Adrenal gland (tissue), 12 donors: ENCODE data around the gene SLC29A1. TPM values are rescaled to one million over a fixed set of nuclear protein-coding genes. Genes with fewer than 3 reads are reported as not detected.

ENCODE experiments used
- DNase-seq, 7 donors: peaks; one replicate each; pipeline ENCODE4 v3.0.0-alpha.2; 2019 to 2020
- H3K27ac ChIP-seq, 5 donors: fragments of 200-600 bp; sonication (generic) in 4 of 5; 1 replicate in 3 of 5; 2 replicates in 2 of 5; pipeline versions ENCODE4 v1.5.1 to v1.8.0; 2016 to 2020; ENCODE audit warnings: mild to moderate bottlenecking in 1 of 5
- H3K27me3 ChIP-seq: fragments of 200-600 bp; 2 replicates; pipeline ENCODE4 v1.8.0; 2021
- H3K36me3 ChIP-seq, 2 donors: fragments of 200-600 bp; replicated peaks in 1 of 2; 1 replicate in 1 of 2; 2 replicates in 1 of 2; pipeline versions ENCODE4 v1.5.1 to v1.8.0; 2018 to 2022
- H3K4me1 ChIP-seq, 2 donors: fragments of 200-600 bp; replicated peaks in 1 of 2; 1 replicate in 1 of 2; 2 replicates in 1 of 2; pipeline versions ENCODE4 v1.5.1 to v1.8.0; 2018 to 2021
- H3K4me3 ChIP-seq, 4 donors: fragments of 200-600 bp; sonication (generic) in 3 of 4; one replicate each; pipeline ENCODE4 v1.5.1; 2016 to 2018
- H3K9me3 ChIP-seq, 3 donors: fragments of 200-600 bp; sonication (generic) in 1 of 3; replicated peaks in 1 of 3; 1 replicate in 2 of 3; 2 replicates in 1 of 3; pipeline versions ENCODE4 v1.5.1 to v1.8.0; 2016 to 2021
- POLR2A ChIP-seq, 2 donors: fragments of 450-650 bp; IDR thresholded peaks; one replicate each; pipeline ENCODE4 v1.6.1; 2017; ENCODE audit warnings: antibody characterized with exemption in 2 of 2, mild to moderate bottlenecking in 2 of 2, moderate library complexity in 1 of 2
- WGBS, 4 donors: extraction: QIAGEN DNeasy Blood & Tissue Kit in 2 of 4; methylation state at CpG; one replicate each; pipeline versions ENCODE4 v1.1.5 to v1.1.7; 2013 to 2017; 5-methylcytosine and 5-hydroxymethylcytosine counted together
- intact Hi-C, 2 donors: fragments of 100-400 bp; cut with DNase I; formaldehyde crosslinking; loops; one replicate each; pipeline versions ENCODE4 v1.14.1 to v1.15.0; 2022 to 2023
- polyA plus RNA-seq, 3 donors: library from polyadenylated mRNA; stranded (reverse); fragments of 200-250 nt in 2 of 3; fragments of 350-450 nt in 1 of 3; fragmentation: Illumina TruSeq in 1 of 3; extraction: RNeasy Lipid Tissue Mini Kit (QIAGEN cat#74804) in 1 of 3; gene quantifications; one replicate each; pipeline ENCODE4 v1.2.3, GENCODE V29; 2013 to 2014
- total RNA-seq, 9 donors: library from RNA; depleted of rRNA in 4 of 9; stranded (reverse); fragments of >200 nt in 4 of 9; fragments of 120-200 nt in 1 of 9; fragmentation: NEBNext Ultra II Directional in 1 of 9; extraction: Animal tissue kit (Norgen Biotek cat#: 25700) in 1 of 9; gene quantifications; one replicate each; pipeline versions ENCODE4 v1.1.0 to v1.2.4, GENCODE V29; 2013 to 2023
- TF ChIP-seq, protein P1 (sequence below), 6 experiments: fragments of 450-650 bp in 4 of 6; fragments of 200-600 bp in 2 of 6; sonication (generic) in 1 of 6; IDR thresholded peaks; 1 replicate in 5 of 6; 2 replicates in 1 of 6; pipeline versions ENCODE4 v1.5.1 to v1.8.0; 2016 to 2021; ENCODE audit warnings: antibody characterized with exemption in 6 of 6, mild to moderate bottlenecking in 2 of 6, moderate library complexity in 1 of 6
- donor health status: healthy with polysubstance abuse.
- donor health status: Bipolar disorder and iron deficiency.
- donor health status: DM: yes; HTN: yes; CAD: no.
- donor health status: DM: no; HTN: no; CAD: no.
- donor health status: DM: no; HTN: no; CAD: no.
- donor health status: DM: yes; HTN: yes; CAD: no.

The SLC29A1 gene
- total and polyA plus RNA-seq, 12 donors, result 48.6 to 356 (median 134) TPM

DNA sequence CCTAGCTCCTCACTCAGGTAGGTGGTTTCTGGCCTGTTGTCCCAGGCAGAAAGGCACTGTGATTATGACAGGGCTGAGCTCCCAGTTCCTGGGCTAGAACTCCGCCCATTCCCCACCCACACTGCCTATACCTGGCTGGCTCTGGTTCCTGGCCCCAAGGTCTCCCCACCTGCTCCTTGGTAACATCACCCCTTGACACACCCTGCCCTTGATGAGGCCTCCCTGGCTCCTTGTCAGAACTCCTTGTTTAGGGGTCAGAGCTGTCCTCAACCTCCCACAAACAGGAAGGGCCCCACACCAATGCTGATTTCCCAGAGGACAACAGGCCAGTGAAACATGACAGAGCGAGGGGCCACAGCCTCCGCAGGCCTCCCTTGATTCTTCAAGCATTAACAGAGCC, 22.2 kb upstream of the SLC29A1 start:
- no peak for DNase-seq
- no peaks in the 10 kb centered on the region for H3K27me3 ChIP-seq
- WGBS, 4 donors, result 90 to 100% (median 94%) methylated on average over 2 to 3 of the region's 3 CpGs
- intact Hi-C loops, result no loop called here
- H3K36me3 ChIP-seq, result no peaks in the 10 kb centered on the region
- peaks cover 3 to 4% of the 10 kb centered on the region in 2 donors for H3K4me1 ChIP-seq
- H3K9me3 ChIP-seq, result no peaks in the 10 kb centered on the region
- H3K27ac ChIP-seq, result peak overlapping the region in 1 of 5 donors; percentile 44
- no peak overlapping the region for H3K4me3 ChIP-seq
- TF ChIP-seq, protein P1, sequence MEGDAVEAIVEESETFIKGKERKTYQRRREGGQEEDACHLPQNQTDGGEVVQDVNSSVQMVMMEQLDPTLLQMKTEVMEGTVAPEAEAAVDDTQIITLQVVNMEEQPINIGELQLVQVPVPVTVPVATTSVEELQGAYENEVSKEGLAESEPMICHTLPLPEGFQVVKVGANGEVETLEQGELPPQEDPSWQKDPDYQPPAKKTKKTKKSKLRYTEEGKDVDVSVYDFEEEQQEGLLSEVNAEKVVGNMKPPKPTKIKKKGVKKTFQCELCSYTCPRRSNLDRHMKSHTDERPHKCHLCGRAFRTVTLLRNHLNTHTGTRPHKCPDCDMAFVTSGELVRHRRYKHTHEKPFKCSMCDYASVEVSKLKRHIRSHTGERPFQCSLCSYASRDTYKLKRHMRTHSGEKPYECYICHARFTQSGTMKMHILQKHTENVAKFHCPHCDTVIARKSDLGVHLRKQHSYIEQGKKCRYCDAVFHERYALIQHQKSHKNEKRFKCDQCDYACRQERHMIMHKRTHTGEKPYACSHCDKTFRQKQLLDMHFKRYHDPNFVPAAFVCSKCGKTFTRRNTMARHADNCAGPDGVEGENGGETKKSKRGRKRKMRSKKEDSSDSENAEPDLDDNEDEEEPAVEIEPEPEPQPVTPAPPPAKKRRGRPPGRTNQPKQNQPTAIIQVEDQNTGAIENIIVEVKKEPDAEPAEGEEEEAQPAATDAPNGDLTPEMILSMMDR (IDR thresholded peaks at IDR 0.05), result no peak
- no peak for TF ChIP-seq POLR2A (IDR thresholded peaks at IDR 0.05)

DNA sequence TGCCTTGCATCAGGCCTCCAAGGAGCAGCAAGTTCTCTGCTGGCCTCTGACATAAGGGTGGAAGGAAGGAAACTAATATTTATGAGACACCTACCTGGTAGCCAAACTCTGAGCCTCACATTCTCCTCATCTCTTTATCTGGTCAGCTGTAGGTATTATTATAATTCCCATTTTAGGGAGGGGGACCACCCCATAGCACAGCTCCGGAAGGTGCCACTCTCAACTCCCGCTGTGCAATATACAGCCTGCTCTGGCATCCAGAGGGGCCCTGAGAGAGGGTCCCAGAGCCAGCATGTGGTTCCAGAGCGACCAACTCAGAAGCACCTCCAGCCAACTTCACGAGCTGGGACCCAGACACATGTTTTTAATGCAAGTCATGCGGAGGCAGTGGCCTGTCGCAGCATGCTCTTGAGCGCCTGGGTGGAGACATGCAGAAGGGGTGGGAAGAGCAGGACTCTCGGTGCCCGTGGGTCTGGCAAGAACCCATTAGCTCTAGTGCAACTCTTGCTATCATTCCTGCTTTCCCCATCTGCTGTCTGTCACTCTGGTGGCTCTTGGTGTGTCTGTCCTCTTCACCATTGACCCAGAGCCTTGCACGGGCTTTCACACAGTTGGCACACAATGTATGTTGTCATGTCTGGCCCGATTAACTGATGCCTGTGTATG, 21.6 kb upstream of the SLC29A1 start:
- Histone ChIP-seq H3K27ac (peak overlapping the region in 1 of 5 donors; percentile 44), H3K36me3 (no peaks in the 10 kb centered on the region), H3K27me3 (no peaks in the 10 kb centered on the region), H3K4me3 (no peak overlapping the region), H3K4me1 (peaks cover 3 to 4% of the 10 kb centered on the region in 2 donors), H3K9me3 (no peaks in the 10 kb centered on the region)
- DNase-seq, result no peak
- intact Hi-C loops, result no loop called here
- 80 to 92% (median 86%) methylated on average over 5 to 11 of the region's 11 CpGs for WGBS, 4 donors
- TF ChIP-seq POLR2A (IDR thresholded peaks at IDR 0.05), result no peak
- TF ChIP-seq, protein P1 (IDR thresholded peaks at IDR 0.05), result no peak

DNA sequence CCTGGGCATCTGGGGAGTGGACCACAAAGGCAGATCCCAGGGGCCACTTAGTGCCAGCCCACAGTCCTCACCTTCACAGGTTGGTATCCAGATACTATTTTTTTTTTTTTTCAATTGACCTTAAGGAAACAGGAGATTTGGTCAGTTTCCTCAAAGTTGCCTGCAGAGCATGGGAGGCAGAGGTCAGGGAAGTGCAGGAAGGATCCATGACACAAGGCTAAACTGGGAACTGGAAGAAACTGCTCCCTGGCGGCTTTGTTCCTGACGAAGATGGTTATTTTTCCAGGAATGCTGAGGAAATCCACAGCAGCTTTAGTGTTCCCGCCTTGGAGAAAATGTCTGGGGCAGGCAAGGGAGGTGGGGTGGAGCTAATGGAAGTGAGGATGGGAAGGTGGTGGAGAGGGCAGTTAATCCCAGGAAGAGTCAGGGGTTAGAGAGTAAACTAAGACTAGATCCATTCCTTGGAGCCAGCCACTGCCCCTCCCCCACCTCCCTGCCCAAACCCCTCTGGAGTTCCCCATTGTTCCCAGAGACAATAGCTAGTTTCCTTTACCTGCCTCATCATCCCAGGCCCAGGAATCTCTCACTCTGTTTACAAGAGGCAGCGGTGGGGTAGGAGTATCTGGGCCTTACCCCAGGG, 20.9 kb upstream of the SLC29A1 start:
- Histone ChIP-seq H3K9me3 (no peaks in the 10 kb centered on the region), H3K27ac (peak overlapping the region in 2 of 5 donors; percentile 6 to 67), H3K27me3 (no peaks in the 10 kb centered on the region), H3K4me3 (no peak overlapping the region), H3K4me1 (peaks cover 3 to 4% of the 10 kb centered on the region in 2 donors), H3K36me3 (no peaks in the 10 kb centered on the region)
- 76 to 92% (median 78%) methylated on average over 4 of the region's 4 CpGs for WGBS, 4 donors
- intact Hi-C loops, result no loop called here
- DNase-seq, result peak in 1 of 7 donors; percentile 8
- no peak for TF ChIP-seq POLR2A (IDR thresholded peaks at IDR 0.05)
- TF ChIP-seq, protein P1 (IDR thresholded peaks at IDR 0.05), result no peak

DNA sequence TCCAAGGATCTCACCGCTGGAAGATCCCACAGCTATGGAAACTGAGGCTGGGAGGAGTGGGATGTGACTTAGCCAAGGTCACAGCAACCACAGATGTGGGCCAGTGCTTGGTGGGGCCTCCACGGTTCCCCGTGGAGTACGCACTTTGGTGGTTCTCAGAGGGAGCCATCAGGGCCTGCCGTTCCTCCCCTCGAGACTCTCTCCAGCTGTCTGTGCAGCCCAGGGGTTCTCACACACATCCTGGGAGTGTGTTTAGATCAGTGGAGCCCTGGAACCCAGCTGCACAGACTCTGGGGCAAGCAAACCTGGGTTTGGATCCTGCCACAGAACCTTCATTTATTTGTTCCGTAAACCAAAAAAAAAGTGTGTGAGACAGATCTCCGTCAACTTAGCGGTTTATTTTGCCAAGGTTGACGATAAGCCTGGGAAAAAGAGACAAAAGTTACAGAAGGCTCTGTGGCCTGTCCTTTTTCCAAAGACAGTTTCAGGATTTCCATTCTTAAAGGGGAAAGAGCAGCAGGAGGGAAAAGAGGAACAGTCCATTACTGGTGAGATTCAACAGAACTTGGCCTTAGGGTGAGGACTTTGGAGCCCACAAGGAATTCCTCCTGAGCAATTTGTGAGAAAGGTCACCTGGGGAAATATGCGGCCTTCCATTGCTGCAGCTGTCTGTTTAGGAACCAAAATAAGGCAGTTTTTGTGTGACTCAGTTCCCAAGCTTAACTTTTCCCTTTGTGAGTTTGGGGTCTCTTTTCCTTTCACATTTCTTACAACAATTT, 20.2 kb upstream of the SLC29A1 start:
- no peaks in the 10 kb centered on the region for H3K27me3 ChIP-seq
- no peak overlapping the region for H3K4me3 ChIP-seq
- peaks cover 3 to 4% of the 10 kb centered on the region in 2 donors for H3K4me1 ChIP-seq
- intact Hi-C loops, result no loop called here
- no peaks in the 10 kb centered on the region for H3K9me3 ChIP-seq
- no peak for DNase-seq
- peak overlapping the region in 2 of 5 donors; percentile 6 to 67 for H3K27ac ChIP-seq
- H3K36me3 ChIP-seq, result no peaks in the 10 kb centered on the region
- no peak for TF ChIP-seq POLR2A (IDR thresholded peaks at IDR 0.05)
- TF ChIP-seq, protein P1 (IDR thresholded peaks at IDR 0.05), result no peak
- 54 to 91% (median 86%) methylated on average over 5 to 11 of the region's 11 CpGs for WGBS, 4 donors
